ENCODE measurements around the gene FSTL1.

Gene FSTL1

DNA sequence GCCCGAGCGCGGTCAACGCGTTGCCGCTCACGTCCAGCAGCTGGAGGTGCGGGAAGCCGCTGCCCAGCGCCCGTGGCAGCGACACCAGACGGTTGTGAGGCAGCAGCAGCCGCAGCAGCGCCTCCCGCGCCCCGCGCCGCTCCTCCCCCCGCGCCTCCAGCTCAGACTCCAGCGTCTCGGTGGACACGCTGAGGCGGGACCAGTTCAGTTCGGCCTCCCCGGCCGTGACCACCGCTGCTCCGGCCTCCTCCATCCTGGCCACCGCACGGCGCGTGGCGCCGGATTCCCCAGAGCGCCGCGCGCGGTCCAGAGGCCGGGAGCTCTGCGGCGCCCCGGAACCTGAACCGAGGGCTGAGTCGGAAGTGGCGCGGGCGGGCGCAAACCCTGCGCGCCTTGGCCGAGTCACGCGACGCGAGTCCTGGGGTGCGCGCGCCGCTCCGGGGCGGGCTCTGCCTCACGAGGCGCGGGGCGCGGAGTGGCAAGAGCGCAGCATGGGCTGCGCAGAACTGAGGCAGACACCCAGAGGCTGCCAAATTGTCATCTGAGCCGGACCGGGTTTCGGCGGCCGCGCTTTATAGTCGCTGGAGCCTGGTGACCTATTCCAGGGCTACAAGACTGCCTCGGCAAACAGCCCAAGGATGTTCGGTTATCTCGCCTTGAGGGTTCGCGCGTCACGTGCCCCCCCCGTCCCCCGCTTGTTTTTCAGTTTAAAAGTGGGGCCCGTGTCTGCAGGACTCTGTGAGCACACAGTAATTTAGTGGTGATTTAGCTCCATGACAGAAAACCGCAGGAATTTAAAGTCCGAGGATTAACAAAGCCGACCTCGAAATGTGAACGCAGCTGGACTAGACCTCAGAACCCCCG lies 101.6 kb downstream of the FSTL1 start, which contains the start of gene LRRC58:
Gene LRRC58 (minus strand): TSS at position 364 of the 864 bp plus-strand sequence. CDS start 111 bp downstream, at position 253.
- Histone ChIP-seq H3K79me2 (ENCODE audit: insufficient read depth, low read length) (peaks cover 42% of the 10 kb centered on the region), H3K9ac (ENCODE audit: low read length) (peak within 1 kb of the TSS; percentile 75), H3K4me3 (ENCODE audit: low read depth, low read length, poor library complexity, severe bottlenecking) (peak within 1 kb of the TSS; percentile 93), H3K4me2 (ENCODE audit: low read length) (peak within 1 kb of the TSS; percentile 92), H3K27ac (ENCODE audit: low read depth, low read length, poor library complexity, severe bottlenecking) (peak within 1 kb of the TSS; percentile 63), H2AFZ (ENCODE audit: low read length) (peak within 1 kb of the TSS; percentile 67), H3K27me3 (ENCODE audit: insufficient read depth, low read length) (no peaks in the 10 kb centered on the region), H3K4me1 (ENCODE audit: insufficient read depth, low read length, severe bottlenecking) (peaks cover 20% of the 10 kb centered on the region), H3K9me3 (ENCODE audit: low read length) (no peaks in the 10 kb centered on the region), H3K36me3 (ENCODE audit: insufficient read depth, low read length) (peaks cover 27% of the 10 kb centered on the region), H4K20me1 (ENCODE audit: insufficient read depth, low read length) (no peaks in the 10 kb centered on the region), H3K9me2 (ENCODE audit: low read depth, low read length) (no peaks in the 10 kb centered on the region), H3F3A (ENCODE audit: insufficient read depth, low read length) (no peaks in the 10 kb centered on the region)
- TF ChIP-seq, protein P1, sequence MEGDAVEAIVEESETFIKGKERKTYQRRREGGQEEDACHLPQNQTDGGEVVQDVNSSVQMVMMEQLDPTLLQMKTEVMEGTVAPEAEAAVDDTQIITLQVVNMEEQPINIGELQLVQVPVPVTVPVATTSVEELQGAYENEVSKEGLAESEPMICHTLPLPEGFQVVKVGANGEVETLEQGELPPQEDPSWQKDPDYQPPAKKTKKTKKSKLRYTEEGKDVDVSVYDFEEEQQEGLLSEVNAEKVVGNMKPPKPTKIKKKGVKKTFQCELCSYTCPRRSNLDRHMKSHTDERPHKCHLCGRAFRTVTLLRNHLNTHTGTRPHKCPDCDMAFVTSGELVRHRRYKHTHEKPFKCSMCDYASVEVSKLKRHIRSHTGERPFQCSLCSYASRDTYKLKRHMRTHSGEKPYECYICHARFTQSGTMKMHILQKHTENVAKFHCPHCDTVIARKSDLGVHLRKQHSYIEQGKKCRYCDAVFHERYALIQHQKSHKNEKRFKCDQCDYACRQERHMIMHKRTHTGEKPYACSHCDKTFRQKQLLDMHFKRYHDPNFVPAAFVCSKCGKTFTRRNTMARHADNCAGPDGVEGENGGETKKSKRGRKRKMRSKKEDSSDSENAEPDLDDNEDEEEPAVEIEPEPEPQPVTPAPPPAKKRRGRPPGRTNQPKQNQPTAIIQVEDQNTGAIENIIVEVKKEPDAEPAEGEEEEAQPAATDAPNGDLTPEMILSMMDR (IDR thresholded peaks at IDR 0.05; ENCODE audit: low read length) = peak; percentile 37; the same call in 1 of the 2 replicates
- TF ChIP-seq EZH2 (IDR thresholded peaks at IDR 0.05; ENCODE audit: borderline replicate concordance, low read length) = no peak

DNA sequence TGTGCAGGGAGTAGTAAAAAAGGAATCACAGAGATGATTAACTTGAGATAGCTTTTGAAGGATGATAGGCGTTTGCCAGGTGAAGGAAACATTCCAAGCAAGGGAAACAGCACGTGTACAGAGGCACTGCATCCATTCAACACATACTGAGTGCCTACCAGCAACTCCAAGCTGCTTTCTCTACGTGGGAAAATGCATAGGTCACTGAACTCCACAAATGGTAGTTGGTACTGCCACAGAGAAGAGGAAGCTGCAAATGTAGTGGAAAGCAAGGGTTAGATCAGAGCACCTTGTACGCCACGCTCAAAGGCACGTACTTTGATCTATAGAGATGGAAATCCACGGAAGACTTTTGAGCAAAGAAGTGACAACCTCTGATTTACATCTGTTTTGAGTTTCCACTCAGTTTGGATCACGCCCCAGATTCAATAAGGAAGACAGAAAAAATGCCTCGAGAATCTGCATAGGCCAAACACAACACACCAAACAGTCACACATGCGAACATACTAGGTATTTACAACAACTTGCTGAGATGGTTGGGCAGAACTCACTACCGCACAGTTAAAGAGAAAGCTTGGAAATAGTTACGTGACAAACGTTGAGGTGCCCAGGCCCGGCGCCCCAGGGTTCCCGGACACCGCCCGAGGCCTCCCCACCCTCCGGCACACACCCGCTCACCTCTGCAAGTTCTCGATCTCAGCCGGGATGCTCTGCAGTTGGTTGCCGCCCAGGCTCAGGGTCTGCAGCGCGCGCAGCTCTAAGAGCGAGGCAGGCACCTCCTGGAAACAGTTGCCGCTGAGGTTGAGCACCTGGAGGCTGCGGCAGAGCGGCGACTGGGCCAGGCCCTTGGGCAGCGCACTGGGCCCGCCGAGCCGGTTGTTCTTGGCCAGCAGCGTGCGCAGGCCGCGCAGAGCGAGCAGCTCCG lies 102.5 kb downstream of the FSTL1 start:
- Histone ChIP-seq H3K9me3 (ENCODE audit: low read length) (peaks cover 2% of the 10 kb centered on the region; the same call in 1 of the 2 replicates), H2AFZ (ENCODE audit: low read length) (no peak overlapping the region), H3K36me3 (ENCODE audit: insufficient read depth, low read length) (peaks cover 36% of the 10 kb centered on the region), H3K27ac (ENCODE audit: low read depth, low read length, poor library complexity, severe bottlenecking) (peak overlapping the region; percentile 63), H3K27me3 (ENCODE audit: insufficient read depth, low read length) (no peaks in the 10 kb centered on the region), H3K9ac (ENCODE audit: low read length) (peak overlapping the region; percentile 75), H3K4me2 (ENCODE audit: low read length) (peak overlapping the region; percentile 92), H3K4me1 (ENCODE audit: insufficient read depth, low read length, severe bottlenecking) (peaks cover 20% of the 10 kb centered on the region), H3F3A (ENCODE audit: insufficient read depth, low read length) (no peaks in the 10 kb centered on the region), H3K79me2 (ENCODE audit: insufficient read depth, low read length) (peaks cover 51% of the 10 kb centered on the region), H3K4me3 (ENCODE audit: low read depth, low read length, poor library complexity, severe bottlenecking) (peak overlapping the region; percentile 93), H3K9me2 (ENCODE audit: low read depth, low read length) (no peaks in the 10 kb centered on the region), H4K20me1 (ENCODE audit: insufficient read depth, low read length) (no peaks in the 10 kb centered on the region)
- TF ChIP-seq EZH2 (IDR thresholded peaks at IDR 0.05; ENCODE audit: borderline replicate concordance, low read length) = no peak
- TF ChIP-seq, protein P1 (IDR thresholded peaks at IDR 0.05; ENCODE audit: low read length) = no peak

DNA sequence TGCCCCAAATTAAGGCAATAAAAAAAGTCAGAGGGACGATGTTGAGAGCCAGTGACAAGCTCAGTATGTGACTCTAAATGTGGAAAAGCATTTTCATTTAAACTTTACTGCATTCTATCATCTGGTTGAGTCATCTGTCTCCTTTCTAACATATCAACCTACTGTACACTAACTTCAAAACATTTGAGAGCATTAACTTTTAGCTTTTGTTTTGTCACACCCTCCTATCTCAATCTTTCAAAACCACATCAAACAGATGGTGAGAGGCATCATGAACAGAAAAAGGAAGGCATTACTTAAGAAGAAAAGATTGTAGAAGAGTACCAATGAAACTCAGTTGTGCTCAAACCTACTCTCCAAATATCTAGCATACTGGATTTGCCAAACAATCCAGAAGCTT lies 106.4 kb downstream of the FSTL1 start:
- Histone ChIP-seq H2AFZ (ENCODE audit: low read length) (no peak overlapping the region), H3K27ac (ENCODE audit: low read depth, low read length, poor library complexity, severe bottlenecking) (no peak overlapping the region), H4K20me1 (ENCODE audit: insufficient read depth, low read length) (no peaks in the 10 kb centered on the region), H3K4me2 (ENCODE audit: low read length) (no peak overlapping the region), H3K4me3 (ENCODE audit: low read depth, low read length, poor library complexity, severe bottlenecking) (no peak overlapping the region), H3K36me3 (ENCODE audit: insufficient read depth, low read length) (peaks cover 66% of the 10 kb centered on the region), H3F3A (ENCODE audit: insufficient read depth, low read length) (no peaks in the 10 kb centered on the region; the same call in 1 of the 2 replicates), H3K9me3 (ENCODE audit: low read length) (peaks cover 19% of the 10 kb centered on the region), H3K27me3 (ENCODE audit: insufficient read depth, low read length) (no peaks in the 10 kb centered on the region), H3K79me2 (ENCODE audit: insufficient read depth, low read length) (peaks cover 78% of the 10 kb centered on the region), H3K4me1 (ENCODE audit: insufficient read depth, low read length, severe bottlenecking) (peaks cover 7% of the 10 kb centered on the region), H3K9me2 (ENCODE audit: low read depth, low read length) (no peaks in the 10 kb centered on the region), H3K9ac (ENCODE audit: low read length) (no peak overlapping the region)
- TF ChIP-seq EZH2 (IDR thresholded peaks at IDR 0.05; ENCODE audit: borderline replicate concordance, low read length) = no peak
- TF ChIP-seq, protein P1 (IDR thresholded peaks at IDR 0.05; ENCODE audit: low read length) = no peak

Measured in OCI-LY1 (cell line).